AG04450 (cell line): ENCODE data around the gene C11orf91. TPM values are rescaled to one million over a fixed set of nuclear protein-coding genes. Genes with fewer than 3 reads are reported as not detected.
A peak's percentile ranks its signal among the peaks of the same experiment; 100 is the strongest.

Experiments
- CTCF ChIA-PET: fragments of 300-600, 350-600 bp; formaldehyde crosslinking; extraction: SDS; loops from one replicate; lab custom pipeline; 2022; ENCODE audit warnings: antibody characterized with exemption, inconsistent platforms; lab: Charles Lee
- POLR2A ChIA-PET: fragments of 350-600 bp; formaldehyde crosslinking; extraction: SDS; loops from one replicate; lab custom pipeline; 2021; ENCODE audit warnings: antibody characterized with exemption, inconsistent platforms; lab: Yijun Ruan, JAX
- DNase-seq: peaks from one replicate; pipeline ENCODE4 v3.0.0-alpha.2; 2011; ENCODE audit warnings: low read depth, low spot score
- H3K27ac ChIP-seq: one replicate; pipeline ENCODE4 v1.5.1; 2012; ENCODE audit warnings: low read depth, low read length, control low read depth
- H3K27me3 ChIP-seq: one replicate; pipeline ENCODE4 v1.6.0; 2012; ENCODE audit warnings: low read length; ENCODE audit not compliant: control insufficient read depth, insufficient read depth
- H3K4me3 ChIP-seq: 2 replicates; pipeline ENCODE4 v1.5.1; 2011; ENCODE audit warnings: mild to moderate bottlenecking, low read depth, low read length, control low read depth
- H3K9me3 ChIP-seq: 2 replicates; pipeline ENCODE4 v1.5.1; 2012; ENCODE audit warnings: low read length; ENCODE audit not compliant: control insufficient read depth, insufficient read depth
- CTCF ChIP-seq: IDR thresholded peaks from 2 replicates; pipeline ENCODE4 v1.5.1; 2011; ENCODE audit warnings: low read depth, low read length, control low read depth, inconsistent platforms
- polyA plus RNA-seq: library from polyadenylated mRNA; depleted of rRNA; stranded (reverse); fragments of >200 nt; gene quantifications from 2 replicates; pipeline ENCODE4 v1.2.3, GENCODE V29; 2011

Gene C11orf91
- polyA plus RNA-seq, 1 experiment: not detected

- ChIA-PET POLR2A (no interaction called here), CTCF (interaction anchor here (1.0 kb wide), 1 partner anchor 17 kb away, joined by 4 read pairs; no protein-coding TSS in a partner anchor)
- Histone ChIP-seq H3K27ac (no peak overlapping the region), H3K27me3 (no peaks in the 10 kb centered on the region), H3K9me3 (no peaks in the 10 kb centered on the region), H3K4me3 (no peak overlapping the region)
- TF ChIP-seq CTCF: no peak
- DNase-seq: no peak
These were observed 24.9 kb upstream of the C11orf91 start for GRCh38 chr11:33725496-33725895.

GRCh38 chr11:33724644-33725035 lies 24.0 kb upstream of the C11orf91 start:
- TF ChIP-seq CTCF: no peak
- POLR2A ChIA-PET: interaction anchor here (1.1 kb wide), 1 partner anchor 25 kb away, joined by 5 read pairs; no protein-coding TSS in a partner anchor
- no peak overlapping the region for H3K4me3 ChIP-seq
- CTCF ChIA-PET: interaction anchor here (1.0 kb wide), 2 partner anchors 16 to 18 kb away, joined by 3 to 4 read pairs; no protein-coding TSS in a partner anchor
- no peaks in the 10 kb centered on the region for H3K9me3 ChIP-seq
- H3K27ac ChIP-seq: peak overlapping the region; percentile 87
- no peak for DNase-seq
- H3K27me3 ChIP-seq: no peaks in the 10 kb centered on the region

- DNase-seq: peak; percentile 60
- no peaks in the 10 kb centered on the region for H3K27me3 ChIP-seq
- H3K27ac ChIP-seq: peak overlapping the region; percentile 87
- CTCF ChIA-PET: interaction anchor here (1.0 kb wide), 1 partner anchor 19 kb away, joined by 6 read pairs; no protein-coding TSS in a partner anchor
- POLR2A ChIA-PET: interaction anchor here (0.5 to 1.1 kb wide), 2 partner anchors 13 to 23 kb away, joined by 5 read pairs; partner anchors contain the start of gene CD59
- TF ChIP-seq CTCF: no peak
- no peak overlapping the region for H3K4me3 ChIP-seq
- no peaks in the 10 kb centered on the region for H3K9me3 ChIP-seq
These were observed 22.7 kb upstream of the C11orf91 start for GRCh38 chr11:33723238-33723881.

- H3K9me3 ChIP-seq: no peaks in the 10 kb centered on the region
- DNase-seq: no peak
- H3K27ac ChIP-seq: peak overlapping the region; percentile 87
- ChIA-PET CTCF (interaction anchor here (0.7 kb wide), 1 partner anchor 20 kb away, joined by 3 read pairs; no protein-coding TSS in a partner anchor), POLR2A (no interaction called here)
- no peaks in the 10 kb centered on the region for H3K27me3 ChIP-seq
- no peak for TF ChIP-seq CTCF
- H3K4me3 ChIP-seq: no peak overlapping the region
These were observed 22.1 kb upstream of the C11orf91 start for GRCh38 chr11:33722590-33723234.

- POLR2A ChIA-PET: no interaction called here
- no peaks in the 10 kb centered on the region for H3K9me3 ChIP-seq
- TF ChIP-seq CTCF: no peak
- no peaks in the 10 kb centered on the region for H3K27me3 ChIP-seq
- DNase-seq: no peak
- no peak overlapping the region for H3K4me3 ChIP-seq
- CTCF ChIA-PET: interaction anchor here (0.7 kb wide), 1 partner anchor 20 kb away, joined by 3 read pairs; no protein-coding TSS in a partner anchor
- peak overlapping the region; percentile 87 for H3K27ac ChIP-seq
These were observed 21.4 kb upstream of the C11orf91 start for GRCh38 chr11:33721984-33722383.
